Effector memory CD8-positive, alpha-beta T cell (primary cell): ENCODE data around the gene SCAMP2.

Source experiments
- ATAC-seq: fragments of 150-1000 bp; cut with Tn5 transposase; replicated peaks from 2 replicates; pipeline ENCODE4 v1.10.0; 2021; ENCODE audit warnings: mild to moderate bottlenecking, moderate library complexity
- DNase-seq, 3 experiments: peaks; one replicate each; pipeline ENCODE4 v3.0.0; 2021
- H3K27ac Mint-ChIP-seq, 2 donors: one replicate each; pipeline ENCODE4 v1.8.0; 2022; ENCODE audit warnings: mild to moderate bottlenecking in 2 of 2, mixed read lengths in 2 of 2, moderate library complexity in 2 of 2
- H3K27me3 Mint-ChIP-seq, 2 donors: one replicate each; pipeline ENCODE4 v1.8.0; 2022; ENCODE audit warnings: mixed read lengths in 2 of 2
- H3K36me3 Mint-ChIP-seq: one replicate; pipeline ENCODE4 v1.8.0; 2022; ENCODE audit warnings: mild to moderate bottlenecking, moderate library complexity, mixed read lengths; ENCODE audit not compliant: insufficient read depth
- H3K4me1 Mint-ChIP-seq, 2 donors: one replicate each; pipeline ENCODE4 v1.8.0; 2022; ENCODE audit warnings: low read depth in 2 of 2, mixed read lengths in 2 of 2
- H3K4me3 Mint-ChIP-seq, 2 donors: one replicate each; pipeline ENCODE4 v1.8.0; 2022; ENCODE audit warnings: mild to moderate bottlenecking in 2 of 2, mixed read lengths in 2 of 2, moderate library complexity in 2 of 2
- H3K9me3 Mint-ChIP-seq, 2 donors: one replicate each; pipeline ENCODE4 v1.8.0; 2022; ENCODE audit warnings: mixed read lengths in 2 of 2

Gene SCAMP2

GRCh38 chr15:74866090-74866489, 7.1 kb downstream of the SCAMP2 start:
- H3K36me3 Mint-ChIP-seq = peaks cover 36% of the 10 kb centered on the region
- H3K27ac Mint-ChIP-seq = peak overlapping the region; percentile 11 to 78
- H3K27me3 Mint-ChIP-seq = no peaks in the 10 kb centered on the region
- H3K4me3 Mint-ChIP-seq = peak overlapping the region; percentile 72 to 78
- peaks cover 55 to 68% of the 10 kb centered on the region in 2 donors for H3K4me1 Mint-ChIP-seq
- DNase-seq (no peak), ATAC-seq (no peak)
- no peaks in the 10 kb centered on the region for H3K9me3 Mint-ChIP-seq

GRCh38 chr15:74865316-74865715, 7.8 kb downstream of the SCAMP2 start:
- peak overlapping the region; percentile 72 to 78 for H3K4me3 Mint-ChIP-seq
- no peaks in the 10 kb centered on the region for H3K9me3 Mint-ChIP-seq

GRCh38 chr15:74864296-74864695, 8.9 kb downstream of the SCAMP2 start:
- no peak for DNase-seq
- Mint-ChIP-seq H3K27ac (peak overlapping the region; percentile 11 to 78), H3K27me3 (no peaks in the 10 kb centered on the region), H3K4me3 (peak overlapping the region in 1 of 2 donors; percentile 30), H3K9me3 (no peaks in the 10 kb centered on the region), H3K36me3 (peaks cover 39% of the 10 kb centered on the region), H3K4me1 (peaks cover 42 to 53% of the 10 kb centered on the region in 2 donors)
- no peak for ATAC-seq

More at GRCh38 chr15:74865316-74865715, 7.8 kb downstream of the SCAMP2 start:
- Mint-ChIP-seq H3K4me1 (peaks cover 48 to 62% of the 10 kb centered on the region in 2 donors), H3K27me3 (no peaks in the 10 kb centered on the region), H3K36me3 (peaks cover 37% of the 10 kb centered on the region), H3K27ac (peak overlapping the region; percentile 11 to 78)
- ATAC-seq (no peak), DNase-seq (no peak)

- DNase-seq (no peak), ATAC-seq (peak; percentile 33)
- Mint-ChIP-seq H3K4me1 (peaks cover 46 to 55% of the 10 kb centered on the region in 2 donors), H3K27me3 (no peaks in the 10 kb centered on the region), H3K27ac (peak overlapping the region; percentile 78 to 82), H3K9me3 (no peaks in the 10 kb centered on the region), H3K4me3 (peak overlapping the region; percentile 9 to 37), H3K36me3 (peaks cover 41% of the 10 kb centered on the region)
Measured at GRCh38 chr15:74863239-74864056, 9.7 kb downstream of the SCAMP2 start.

- DNase-seq = no peak
- Mint-ChIP-seq H3K4me3 (peak overlapping the region; percentile 30 to 68), H3K9me3 (no peaks in the 10 kb centered on the region), H3K27me3 (no peaks in the 10 kb centered on the region), H3K27ac (peak overlapping the region; percentile 74 to 93), H3K4me1 (peaks cover 33 to 37% of the 10 kb centered on the region in 2 donors), H3K36me3 (peaks cover 50% of the 10 kb centered on the region)
- ATAC-seq = no peak
Measured at GRCh38 chr15:74858369-74858740, 14.8 kb downstream of the SCAMP2 start.

GRCh38 chr15:74857671-74858368, 15.3 kb downstream of the SCAMP2 start:
- no peak for DNase-seq
- Mint-ChIP-seq H3K4me1 (peaks cover 34 to 42% of the 10 kb centered on the region in 2 donors), H3K4me3 (peak overlapping the region; percentile 30 to 68), H3K36me3 (peaks cover 52% of the 10 kb centered on the region), H3K27me3 (no peaks in the 10 kb centered on the region), H3K9me3 (no peaks in the 10 kb centered on the region), H3K27ac (peak overlapping the region; percentile 74 to 93)
- ATAC-seq = peak; percentile 81

- H3K4me3 Mint-ChIP-seq = peak overlapping the region in 1 of 2 donors; percentile 1
- H3K27ac Mint-ChIP-seq = peak overlapping the region; percentile 74 to 93
- peak; percentile 70 for ATAC-seq
Measured at GRCh38 chr15:74857082-74857655, 16.0 kb downstream of the SCAMP2 start.

GRCh38 chr15:74856537-74856936, 16.6 kb downstream of the SCAMP2 start:
- peak overlapping the region in 1 of 2 donors; percentile 1 for H3K4me3 Mint-ChIP-seq
- peaks cover 34 to 42% of the 10 kb centered on the region in 2 donors for H3K4me1 Mint-ChIP-seq
- DNase-seq = no peak
- ATAC-seq = no peak
- H3K9me3 Mint-ChIP-seq = no peaks in the 10 kb centered on the region
- H3K27ac Mint-ChIP-seq = peak overlapping the region; percentile 74 to 93
- H3K36me3 Mint-ChIP-seq = peaks cover 46% of the 10 kb centered on the region
- no peaks in the 10 kb centered on the region for H3K27me3 Mint-ChIP-seq

More at GRCh38 chr15:74857082-74857655, 16.0 kb downstream of the SCAMP2 start:
- Mint-ChIP-seq H3K27me3 (no peaks in the 10 kb centered on the region), H3K36me3 (peaks cover 49% of the 10 kb centered on the region), H3K9me3 (no peaks in the 10 kb centered on the region), H3K4me1 (peaks cover 34 to 42% of the 10 kb centered on the region in 2 donors)
- DNase-seq = no peak

- H3K4me3 Mint-ChIP-seq = no peak overlapping the region
Measured at GRCh38 chr15:74855857-74856256, 17.3 kb downstream of the SCAMP2 start.

GRCh38 chr15:74854453-74855022, 18.6 kb downstream of the SCAMP2 start:
- peaks cover 31 to 39% of the 10 kb centered on the region in 2 donors for H3K4me1 Mint-ChIP-seq
- no peaks in the 10 kb centered on the region for H3K9me3 Mint-ChIP-seq
- H3K27me3 Mint-ChIP-seq = no peaks in the 10 kb centered on the region
- no peak for ATAC-seq
- H3K36me3 Mint-ChIP-seq = peaks cover 50% of the 10 kb centered on the region
- H3K4me3 Mint-ChIP-seq = no peak overlapping the region
- DNase-seq = no peak
- no peak overlapping the region for H3K27ac Mint-ChIP-seq

More at GRCh38 chr15:74855857-74856256, 17.3 kb downstream of the SCAMP2 start:
- Mint-ChIP-seq H3K27ac (peak overlapping the region; percentile 85 to 93), H3K36me3 (peaks cover 46% of the 10 kb centered on the region), H3K27me3 (no peaks in the 10 kb centered on the region), H3K9me3 (no peaks in the 10 kb centered on the region), H3K4me1 (peaks cover 34 to 39% of the 10 kb centered on the region in 2 donors)
- ATAC-seq (no peak), DNase-seq (no peak)

- Mint-ChIP-seq H3K27me3 (no peaks in the 10 kb centered on the region), H3K4me1 (peaks cover 10 to 16% of the 10 kb centered on the region in 2 donors), H3K36me3 (peaks cover 51% of the 10 kb centered on the region), H3K27ac (no peak overlapping the region), H3K4me3 (no peak overlapping the region), H3K9me3 (no peaks in the 10 kb centered on the region)
- DNase-seq (no peak), ATAC-seq (no peak)
Measured at GRCh38 chr15:74851960-74852359, 21.2 kb downstream of the SCAMP2 start.

- no peak for ATAC-seq
- no peak overlapping the region for H3K4me3 Mint-ChIP-seq
- DNase-seq = no peak
- no peaks in the 10 kb centered on the region for H3K9me3 Mint-ChIP-seq
- no peaks in the 10 kb centered on the region for H3K27me3 Mint-ChIP-seq
- peaks cover 50% of the 10 kb centered on the region for H3K36me3 Mint-ChIP-seq
- H3K4me1 Mint-ChIP-seq = peaks cover 9 to 13% of the 10 kb centered on the region in 2 donors
- H3K27ac Mint-ChIP-seq = peak overlapping the region; percentile 19 to 74
Measured at GRCh38 chr15:74850393-74850792, 22.8 kb downstream of the SCAMP2 start.

GRCh38 chr15:74847432-74847831, 25.7 kb downstream of the SCAMP2 start:
- Mint-ChIP-seq H3K27ac (peak overlapping the region; percentile 31 to 83), H3K9me3 (no peaks in the 10 kb centered on the region), H3K4me3 (no peak overlapping the region), H3K36me3 (peaks cover 63% of the 10 kb centered on the region), H3K4me1 (peaks cover 25 to 29% of the 10 kb centered on the region in 2 donors), H3K27me3 (no peaks in the 10 kb centered on the region)
- ATAC-seq (no peak), DNase-seq (no peak)
